ENCODE data around the gene ASAP2.

ASAP2 gene

DNA sequence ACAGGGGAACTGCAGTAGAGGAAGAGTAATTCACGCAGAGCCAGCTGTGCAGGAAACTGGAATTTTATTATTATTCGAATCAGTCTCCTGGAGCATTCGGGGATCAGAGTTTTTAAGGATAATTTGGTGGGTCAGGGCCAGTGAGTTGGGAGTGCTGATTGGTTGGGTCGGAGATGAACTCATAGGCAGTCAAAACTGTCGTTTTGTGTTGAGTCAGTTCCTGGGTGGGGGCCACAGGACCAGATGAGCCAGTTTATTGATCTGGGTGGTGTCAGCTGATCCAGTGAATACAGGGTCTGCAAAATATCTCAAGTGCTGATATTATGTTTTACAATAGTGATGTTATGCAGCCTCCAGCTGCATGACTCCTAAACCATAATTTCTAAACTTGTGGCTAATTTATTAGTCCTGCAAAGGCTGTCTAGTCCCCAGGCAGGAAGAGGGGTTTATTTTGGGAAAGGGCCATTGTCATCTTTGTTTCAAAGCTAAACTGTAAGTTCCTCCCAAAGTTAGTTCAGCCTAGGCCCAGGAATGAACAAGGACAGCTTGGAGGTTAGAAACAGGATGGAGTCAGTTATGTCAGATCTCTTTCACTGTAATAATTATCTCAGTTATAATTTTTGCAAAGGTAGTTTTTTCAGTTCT is 67.0 kb downstream of the ASAP2 start:
- Histone ChIP-seq H3K27me3 (ENCODE audit: control insufficient read depth, insufficient read depth, low read length, poor library complexity, severe bottlenecking) (no peaks in the 10 kb centered on the region), H3K4me1 (ENCODE audit: control insufficient read depth, insufficient read depth, low read length) (peaks cover 13% of the 10 kb centered on the region), H3K9me3 (ENCODE audit: control insufficient read depth, low read length) (no peaks in the 10 kb centered on the region), H3K36me3 (ENCODE audit: control insufficient read depth, insufficient read depth, low read length) (no peaks in the 10 kb centered on the region), H3K27ac (ENCODE audit: insufficient read depth, low read depth, low read length, poor library complexity, severe bottlenecking) (no peak overlapping the region), H3K4me3 (ENCODE audit: insufficient read depth, low read depth, low read length) (no peak overlapping the region)
- WGBS, 2 experiments = 79 to 80% methylated on average over 5 of the region's 5 CpGs

DNA sequence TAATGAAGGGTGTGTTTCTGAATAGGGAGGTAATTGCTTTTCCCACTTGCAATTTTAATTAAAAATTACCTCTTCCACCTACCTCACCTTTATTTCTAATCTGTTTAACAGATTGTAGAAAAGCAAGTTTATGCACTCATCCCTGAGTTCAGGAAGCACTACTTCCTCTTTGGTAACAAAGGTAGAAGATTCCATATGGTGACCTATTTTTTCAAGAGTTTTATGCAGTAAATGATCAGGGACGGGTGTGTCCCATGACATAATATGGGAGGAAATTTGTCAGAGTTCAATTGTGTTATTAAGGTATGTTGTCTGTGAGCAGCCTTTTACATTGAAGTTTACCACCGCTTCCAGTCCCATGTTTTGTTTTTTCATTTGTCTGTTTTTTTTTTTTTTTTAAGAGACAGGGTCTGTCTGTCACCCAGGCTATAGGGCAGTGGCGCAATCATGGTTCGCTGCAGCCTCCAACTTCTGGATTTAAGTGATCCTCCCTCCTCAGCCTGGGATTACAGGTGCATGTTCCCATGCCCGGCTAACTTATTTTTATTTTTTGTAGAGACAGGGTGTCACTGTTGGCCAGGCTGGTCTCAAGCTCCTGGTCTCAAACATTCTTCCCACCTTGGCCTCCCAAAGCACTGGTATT is 68.2 kb downstream of the ASAP2 start:
- WGBS, 2 experiments = 93 to 94% methylated on average over 5 of the region's 5 CpGs
- Histone ChIP-seq H3K27me3 (ENCODE audit: control insufficient read depth, insufficient read depth, low read length, poor library complexity, severe bottlenecking) (no peaks in the 10 kb centered on the region), H3K27ac (ENCODE audit: insufficient read depth, low read depth, low read length, poor library complexity, severe bottlenecking) (no peak overlapping the region), H3K36me3 (ENCODE audit: control insufficient read depth, insufficient read depth, low read length) (no peaks in the 10 kb centered on the region), H3K4me1 (ENCODE audit: control insufficient read depth, insufficient read depth, low read length) (peaks cover 4% of the 10 kb centered on the region), H3K9me3 (ENCODE audit: control insufficient read depth, low read length) (no peaks in the 10 kb centered on the region), H3K4me3 (ENCODE audit: insufficient read depth, low read depth, low read length) (no peak overlapping the region)

DNA sequence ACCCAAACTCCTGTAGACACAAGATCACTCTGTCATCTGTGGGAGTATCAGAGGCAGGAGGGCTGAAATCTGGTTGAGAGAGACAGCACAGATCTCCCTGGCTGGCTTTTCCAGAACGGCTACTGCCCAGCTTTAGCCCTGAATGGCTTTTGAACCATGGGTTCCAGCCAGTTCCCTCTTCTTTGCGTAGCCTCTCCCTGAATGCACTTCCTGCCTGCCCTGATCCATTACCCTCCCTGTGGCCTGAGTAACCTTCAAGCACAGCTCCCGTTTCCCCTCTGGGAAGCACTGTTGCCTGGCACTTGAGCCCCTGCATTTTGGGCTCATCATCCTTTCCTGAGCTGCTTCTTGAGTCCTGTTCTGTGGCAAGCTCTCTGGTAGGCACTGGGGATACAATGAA is 68.8 kb downstream of the ASAP2 start:
- no peaks in the 10 kb centered on the region for H3K9me3 ChIP-seq (ENCODE audit: control insufficient read depth, low read length)
- no peaks in the 10 kb centered on the region for H3K27me3 ChIP-seq (ENCODE audit: control insufficient read depth, insufficient read depth, low read length, poor library complexity, severe bottlenecking)
- H3K4me3 ChIP-seq (ENCODE audit: insufficient read depth, low read depth, low read length) = no peak overlapping the region
- no peaks in the 10 kb centered on the region for H3K4me1 ChIP-seq (ENCODE audit: control insufficient read depth, insufficient read depth, low read length)
- H3K27ac ChIP-seq (ENCODE audit: insufficient read depth, low read depth, low read length, poor library complexity, severe bottlenecking) = no peak overlapping the region
- WGBS, 2 experiments = 71 to 80% methylated on average over 3 of the region's 3 CpGs
- H3K36me3 ChIP-seq (ENCODE audit: control insufficient read depth, insufficient read depth, low read length) = no peaks in the 10 kb centered on the region

DNA sequence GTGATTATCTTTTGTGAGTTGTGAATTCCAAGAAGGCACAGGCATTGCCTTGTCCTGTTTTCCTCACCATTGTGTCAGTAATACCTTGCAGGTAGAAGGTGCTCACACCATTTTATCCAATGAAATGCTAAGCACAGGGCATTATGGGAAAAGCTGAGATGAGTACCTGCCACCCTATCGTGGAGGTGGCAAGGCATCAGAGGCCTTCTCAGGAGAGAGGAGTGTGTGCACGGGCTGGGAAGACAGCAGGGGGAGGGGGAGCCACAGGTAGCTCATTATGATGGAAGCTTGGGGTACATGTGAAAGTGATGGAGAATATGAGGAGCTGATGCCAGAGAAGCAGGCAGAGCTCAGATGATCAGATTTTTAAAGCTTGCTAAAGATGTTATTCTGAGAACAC is 69.5 kb downstream of the ASAP2 start:
- H3K27me3 ChIP-seq (ENCODE audit: control insufficient read depth, insufficient read depth, low read length, poor library complexity, severe bottlenecking) = no peaks in the 10 kb centered on the region
- no peak overlapping the region for H3K27ac ChIP-seq (ENCODE audit: insufficient read depth, low read depth, low read length, poor library complexity, severe bottlenecking)
- H3K9me3 ChIP-seq (ENCODE audit: control insufficient read depth, low read length) = no peaks in the 10 kb centered on the region
- WGBS, 2 experiments = 80 to 81% methylated on average over 2 of the region's 2 CpGs
- H3K36me3 ChIP-seq (ENCODE audit: control insufficient read depth, insufficient read depth, low read length) = no peaks in the 10 kb centered on the region
- H3K4me1 ChIP-seq (ENCODE audit: control insufficient read depth, insufficient read depth, low read length) = no peaks in the 10 kb centered on the region
- no peak overlapping the region for H3K4me3 ChIP-seq (ENCODE audit: insufficient read depth, low read depth, low read length)

DNA sequence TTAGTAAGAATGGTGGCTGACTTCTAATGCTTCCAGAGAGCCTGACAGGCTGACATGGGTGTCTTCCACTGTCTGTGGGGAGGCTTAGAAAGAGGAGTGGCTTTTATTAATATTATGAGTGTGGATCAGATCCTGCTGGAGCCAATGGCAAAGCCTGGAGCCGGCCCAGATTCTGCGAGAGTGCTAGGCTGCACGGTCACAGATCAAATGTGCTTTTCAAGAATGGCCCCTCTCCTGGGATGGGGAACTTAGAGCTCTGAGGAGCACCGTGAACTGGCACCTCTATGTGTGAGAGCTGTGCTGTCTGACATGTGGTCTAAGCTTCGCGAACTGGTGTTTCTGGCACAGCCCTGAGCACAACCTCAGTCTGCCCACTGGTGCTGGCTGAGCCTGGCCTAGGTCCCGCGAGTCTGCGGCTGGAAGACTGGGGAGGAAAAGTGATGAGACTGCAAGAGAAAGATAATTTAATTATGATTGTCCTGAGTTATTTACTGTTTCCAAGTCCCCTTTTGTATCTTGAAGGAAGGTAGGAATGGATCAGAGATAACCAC is 70.4 kb downstream of the ASAP2 start:
- H3K9me3 ChIP-seq (ENCODE audit: control insufficient read depth, low read length) = no peaks in the 10 kb centered on the region
- H3K4me3 ChIP-seq (ENCODE audit: insufficient read depth, low read depth, low read length) = no peak overlapping the region
- H3K27me3 ChIP-seq (ENCODE audit: control insufficient read depth, insufficient read depth, low read length, poor library complexity, severe bottlenecking) = no peaks in the 10 kb centered on the region
- H3K36me3 ChIP-seq (ENCODE audit: control insufficient read depth, insufficient read depth, low read length) = no peaks in the 10 kb centered on the region
- H3K27ac ChIP-seq (ENCODE audit: insufficient read depth, low read depth, low read length, poor library complexity, severe bottlenecking) = no peak overlapping the region
- WGBS, 2 experiments = 91 to 95% methylated on average over 9 of the region's 9 CpGs
- no peaks in the 10 kb centered on the region for H3K4me1 ChIP-seq (ENCODE audit: control insufficient read depth, insufficient read depth, low read length)

DNA sequence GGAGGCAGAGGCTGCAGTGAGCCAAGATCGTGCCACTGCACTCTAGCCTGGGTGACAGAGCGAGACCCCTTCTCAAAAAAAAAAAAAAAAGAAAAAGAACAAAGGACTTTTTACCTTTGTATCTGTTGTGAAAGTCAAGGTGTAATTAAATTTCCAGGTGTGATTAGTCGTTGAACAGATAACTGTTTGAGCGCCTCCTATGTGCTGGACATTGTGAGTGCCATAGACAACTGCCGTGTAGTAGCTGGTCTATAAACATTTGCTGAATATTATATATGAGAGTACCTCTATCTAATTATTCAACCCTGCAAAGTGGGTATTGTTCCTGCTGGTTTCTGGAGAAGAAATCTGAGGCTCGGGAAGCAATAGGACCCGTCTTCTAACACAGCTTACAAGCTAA is 71.8 kb downstream of the ASAP2 start:
- Histone ChIP-seq H3K27ac (ENCODE audit: insufficient read depth, low read depth, low read length, poor library complexity, severe bottlenecking) (no peak overlapping the region), H3K4me3 (ENCODE audit: insufficient read depth, low read depth, low read length) (no peak overlapping the region), H3K9me3 (ENCODE audit: control insufficient read depth, low read length) (no peaks in the 10 kb centered on the region), H3K4me1 (ENCODE audit: control insufficient read depth, insufficient read depth, low read length) (no peaks in the 10 kb centered on the region), H3K27me3 (ENCODE audit: control insufficient read depth, insufficient read depth, low read length, poor library complexity, severe bottlenecking) (no peaks in the 10 kb centered on the region), H3K36me3 (ENCODE audit: control insufficient read depth, insufficient read depth, low read length) (no peaks in the 10 kb centered on the region)
- 89 to 95% methylated on average over 6 to 7 of the region's 7 CpGs for WGBS, 2 experiments

DNA sequence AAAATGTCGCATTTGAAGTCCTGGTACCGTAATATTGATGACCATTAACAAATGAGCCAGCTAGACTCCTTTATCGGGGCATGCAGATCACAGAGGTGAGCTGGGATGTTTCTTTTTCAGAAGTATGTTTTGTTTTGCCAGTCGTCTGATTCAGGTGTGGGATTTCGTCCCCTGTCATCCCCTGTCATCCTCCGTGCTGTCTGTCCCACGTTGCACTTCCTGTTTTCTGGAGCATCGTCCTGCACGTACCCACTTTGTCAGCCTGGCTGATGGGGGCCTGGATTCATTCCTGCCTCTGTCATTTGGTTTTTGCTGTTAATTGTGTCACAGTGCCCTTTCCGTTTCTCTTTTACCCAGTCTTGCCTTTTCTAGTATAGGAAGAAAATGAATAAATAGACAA is 72.8 kb downstream of the ASAP2 start:
- Histone ChIP-seq H3K27ac (ENCODE audit: insufficient read depth, low read depth, low read length, poor library complexity, severe bottlenecking) (no peak overlapping the region), H3K9me3 (ENCODE audit: control insufficient read depth, low read length) (no peaks in the 10 kb centered on the region), H3K27me3 (ENCODE audit: control insufficient read depth, insufficient read depth, low read length, poor library complexity, severe bottlenecking) (no peaks in the 10 kb centered on the region), H3K4me1 (ENCODE audit: control insufficient read depth, insufficient read depth, low read length) (no peaks in the 10 kb centered on the region), H3K36me3 (ENCODE audit: control insufficient read depth, insufficient read depth, low read length) (no peaks in the 10 kb centered on the region), H3K4me3 (ENCODE audit: insufficient read depth, low read depth, low read length) (no peak overlapping the region)
- WGBS, 2 experiments = 92 to 95% methylated on average over 9 of the region's 10 CpGs

DNA sequence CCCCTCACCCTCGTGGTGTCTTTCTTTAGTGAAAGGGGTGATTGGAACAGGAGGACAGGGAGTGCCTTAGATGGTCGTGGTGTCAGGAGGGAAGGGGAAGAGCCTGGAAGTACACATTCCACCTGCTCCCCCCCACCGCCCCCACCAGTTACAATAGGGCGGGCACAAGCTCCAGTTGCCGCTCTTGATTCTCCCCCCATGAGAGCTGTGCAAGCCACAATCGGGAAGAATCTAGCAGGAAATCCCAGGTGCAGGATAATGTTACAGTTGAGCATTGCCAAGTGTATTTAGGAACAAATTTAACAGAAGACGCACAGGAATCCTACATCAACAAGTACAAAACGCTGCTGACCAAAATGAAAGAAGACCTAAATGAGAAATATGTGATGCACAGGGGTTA is 73.6 kb downstream of the ASAP2 start:
- no peak overlapping the region for H3K4me3 ChIP-seq (ENCODE audit: insufficient read depth, low read depth, low read length)
- WGBS, 2 experiments = 81 to 97% methylated on average over 5 to 8 of the region's 8 CpGs
- H3K4me1 ChIP-seq (ENCODE audit: control insufficient read depth, insufficient read depth, low read length) = no peaks in the 10 kb centered on the region
- no peak overlapping the region for H3K27ac ChIP-seq (ENCODE audit: insufficient read depth, low read depth, low read length, poor library complexity, severe bottlenecking)
- H3K9me3 ChIP-seq (ENCODE audit: control insufficient read depth, low read length) = no peaks in the 10 kb centered on the region
- H3K36me3 ChIP-seq (ENCODE audit: control insufficient read depth, insufficient read depth, low read length) = no peaks in the 10 kb centered on the region
- H3K27me3 ChIP-seq (ENCODE audit: control insufficient read depth, insufficient read depth, low read length, poor library complexity, severe bottlenecking) = no peaks in the 10 kb centered on the region

DNA sequence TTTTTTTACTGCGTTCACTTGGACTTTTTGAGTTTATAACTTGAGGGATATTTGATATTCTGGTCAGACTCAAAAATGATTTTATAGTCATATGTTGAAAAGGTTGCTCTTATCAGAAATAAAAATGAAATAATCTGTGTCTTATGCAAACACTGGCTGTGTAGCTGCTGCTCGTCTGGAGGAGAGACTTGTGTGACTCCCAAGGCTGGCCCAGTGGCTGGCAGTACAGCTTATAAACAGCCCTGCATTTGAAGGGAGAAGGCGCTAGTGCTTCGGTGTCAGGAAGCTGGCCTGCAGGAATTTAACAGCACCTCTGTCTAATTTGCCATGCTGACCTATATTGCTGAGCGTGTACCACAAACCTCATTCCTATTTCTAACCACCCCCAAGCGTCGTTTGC is 74.5 kb downstream of the ASAP2 start:
- Histone ChIP-seq H3K27ac (ENCODE audit: insufficient read depth, low read depth, low read length, poor library complexity, severe bottlenecking) (no peak overlapping the region), H3K27me3 (ENCODE audit: control insufficient read depth, insufficient read depth, low read length, poor library complexity, severe bottlenecking) (no peaks in the 10 kb centered on the region), H3K9me3 (ENCODE audit: control insufficient read depth, low read length) (no peaks in the 10 kb centered on the region), H3K4me3 (ENCODE audit: insufficient read depth, low read depth, low read length) (no peak overlapping the region), H3K36me3 (ENCODE audit: control insufficient read depth, insufficient read depth, low read length) (no peaks in the 10 kb centered on the region), H3K4me1 (ENCODE audit: control insufficient read depth, insufficient read depth, low read length) (no peaks in the 10 kb centered on the region)
- WGBS, 2 experiments = 92 to 95% methylated on average over 7 of the region's 7 CpGs

DNA sequence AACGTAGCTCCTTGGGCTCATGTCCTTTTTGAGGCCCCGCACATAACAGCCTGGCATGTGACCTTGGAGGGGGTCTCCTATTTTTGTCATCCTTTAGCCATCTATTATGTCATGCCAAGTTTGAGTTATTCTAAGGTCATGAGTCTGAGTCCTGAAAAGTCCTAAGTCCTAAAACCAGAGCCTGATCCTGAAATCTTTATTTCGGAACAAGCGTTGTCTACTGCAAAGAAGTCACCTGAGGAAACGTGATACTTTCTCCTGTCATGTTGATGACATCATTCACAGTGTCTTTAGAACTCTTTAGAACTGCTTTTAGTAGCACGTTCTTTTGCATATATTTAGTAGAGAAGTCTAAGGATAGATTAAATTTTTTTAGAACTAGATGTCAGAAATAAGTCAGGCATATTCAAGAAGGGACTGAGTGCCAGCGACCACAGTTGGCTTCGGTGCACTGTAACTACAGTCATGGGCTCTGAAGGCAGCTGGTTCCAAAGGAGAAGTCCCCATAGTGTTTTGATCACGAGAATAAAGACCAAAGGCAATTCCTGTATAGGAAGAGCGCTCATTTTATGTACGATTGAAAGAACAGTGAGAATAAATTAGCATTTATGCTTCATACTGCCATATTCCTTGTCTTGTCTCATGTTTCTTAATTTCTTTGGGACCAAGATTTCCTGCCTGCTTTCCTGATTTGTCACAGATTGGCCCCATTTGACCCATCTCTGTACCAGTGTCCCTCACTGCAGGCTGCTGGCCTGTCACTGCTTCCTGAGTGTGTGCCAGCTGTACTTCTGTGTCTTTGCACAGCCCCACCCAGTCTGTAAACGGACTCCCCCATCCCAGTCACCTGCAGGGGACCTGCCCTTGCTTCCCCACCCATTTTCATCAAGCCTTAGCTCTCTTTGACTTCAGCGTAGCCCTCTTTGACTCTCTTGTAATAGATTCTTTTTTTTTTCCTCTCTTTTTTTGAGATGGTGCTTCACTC is 75.8 kb downstream of the ASAP2 start:
- 95% methylated on average over 13 of the region's 13 CpGs for WGBS, 2 experiments
- H3K36me3 ChIP-seq (ENCODE audit: control insufficient read depth, insufficient read depth, low read length) = no peaks in the 10 kb centered on the region
- no peaks in the 10 kb centered on the region for H3K4me1 ChIP-seq (ENCODE audit: control insufficient read depth, insufficient read depth, low read length)
- H3K27me3 ChIP-seq (ENCODE audit: control insufficient read depth, insufficient read depth, low read length, poor library complexity, severe bottlenecking) = no peaks in the 10 kb centered on the region
- no peak overlapping the region for H3K27ac ChIP-seq (ENCODE audit: insufficient read depth, low read depth, low read length, poor library complexity, severe bottlenecking)
- H3K4me3 ChIP-seq (ENCODE audit: insufficient read depth, low read depth, low read length) = no peak overlapping the region
- no peaks in the 10 kb centered on the region for H3K9me3 ChIP-seq (ENCODE audit: control insufficient read depth, low read length)
